AG04450 (cell line): ENCODE results near the gene ZBTB7C. TPM values are rescaled to one million over a fixed set of nuclear protein-coding genes. Genes with fewer than 3 reads are reported as not detected.

Experiments used
- CTCF ChIA-PET: fragments of 300-600, 350-600 bp; formaldehyde crosslinking; extraction: SDS; loops from one replicate; lab custom pipeline; 2022; ENCODE audit warnings: antibody characterized with exemption, inconsistent platforms; lab: Charles Lee
- POLR2A ChIA-PET: fragments of 350-600 bp; formaldehyde crosslinking; extraction: SDS; loops from one replicate; lab custom pipeline; 2021; ENCODE audit warnings: antibody characterized with exemption, inconsistent platforms; lab: Yijun Ruan, JAX
- DNase-seq: peaks from one replicate; pipeline ENCODE4 v3.0.0-alpha.2; 2011; ENCODE audit warnings: low read depth, low spot score
- H3K27ac ChIP-seq: one replicate; pipeline ENCODE4 v1.5.1; 2012; ENCODE audit warnings: low read depth, low read length, control low read depth
- H3K27me3 ChIP-seq: one replicate; pipeline ENCODE4 v1.6.0; 2012; ENCODE audit warnings: low read length; ENCODE audit not compliant: control insufficient read depth, insufficient read depth
- H3K4me3 ChIP-seq: 2 replicates; pipeline ENCODE4 v1.5.1; 2011; ENCODE audit warnings: mild to moderate bottlenecking, low read depth, low read length, control low read depth
- H3K9me3 ChIP-seq: 2 replicates; pipeline ENCODE4 v1.5.1; 2012; ENCODE audit warnings: low read length; ENCODE audit not compliant: control insufficient read depth, insufficient read depth
- polyA plus RNA-seq: library from polyadenylated mRNA; depleted of rRNA; stranded (reverse); fragments of >200 nt; gene quantifications from 2 replicates; pipeline ENCODE4 v1.2.3, GENCODE V29; 2011
- TF ChIP-seq, protein P1 (sequence below): IDR thresholded peaks from 2 replicates; pipeline ENCODE4 v1.5.1; 2011; ENCODE audit warnings: low read depth, low read length, control low read depth, inconsistent platforms

Gene ZBTB7C
- polyA plus RNA-seq, 1 experiment = not detected

DNA sequence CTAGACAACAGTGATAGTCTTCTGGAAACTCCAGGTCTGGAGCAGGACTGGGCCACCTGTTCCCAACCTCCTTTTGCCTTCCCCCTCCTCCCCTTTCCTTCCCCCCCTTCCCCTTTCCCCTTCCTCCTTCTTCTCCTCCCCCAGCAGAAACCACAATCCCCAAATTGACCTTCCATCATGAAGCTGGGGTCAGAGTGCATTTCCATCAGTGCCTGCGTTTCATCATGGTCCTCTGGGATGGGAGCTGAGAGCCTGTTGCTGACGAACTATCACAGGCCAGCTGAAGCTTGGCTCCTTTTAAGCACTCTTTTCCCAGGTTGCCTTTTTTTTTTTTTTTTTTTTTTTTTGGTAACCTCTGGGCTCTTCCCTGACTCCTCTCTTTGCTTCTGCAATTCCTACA, 426.1 kb downstream of the ZBTB7C start:
- Histone ChIP-seq H3K9me3 (no peaks in the 10 kb centered on the region), H3K4me3 (no peak overlapping the region), H3K27ac (no peak overlapping the region), H3K27me3 (no peaks in the 10 kb centered on the region)
- TF ChIP-seq, protein P1, sequence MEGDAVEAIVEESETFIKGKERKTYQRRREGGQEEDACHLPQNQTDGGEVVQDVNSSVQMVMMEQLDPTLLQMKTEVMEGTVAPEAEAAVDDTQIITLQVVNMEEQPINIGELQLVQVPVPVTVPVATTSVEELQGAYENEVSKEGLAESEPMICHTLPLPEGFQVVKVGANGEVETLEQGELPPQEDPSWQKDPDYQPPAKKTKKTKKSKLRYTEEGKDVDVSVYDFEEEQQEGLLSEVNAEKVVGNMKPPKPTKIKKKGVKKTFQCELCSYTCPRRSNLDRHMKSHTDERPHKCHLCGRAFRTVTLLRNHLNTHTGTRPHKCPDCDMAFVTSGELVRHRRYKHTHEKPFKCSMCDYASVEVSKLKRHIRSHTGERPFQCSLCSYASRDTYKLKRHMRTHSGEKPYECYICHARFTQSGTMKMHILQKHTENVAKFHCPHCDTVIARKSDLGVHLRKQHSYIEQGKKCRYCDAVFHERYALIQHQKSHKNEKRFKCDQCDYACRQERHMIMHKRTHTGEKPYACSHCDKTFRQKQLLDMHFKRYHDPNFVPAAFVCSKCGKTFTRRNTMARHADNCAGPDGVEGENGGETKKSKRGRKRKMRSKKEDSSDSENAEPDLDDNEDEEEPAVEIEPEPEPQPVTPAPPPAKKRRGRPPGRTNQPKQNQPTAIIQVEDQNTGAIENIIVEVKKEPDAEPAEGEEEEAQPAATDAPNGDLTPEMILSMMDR = no peak
- CTCF ChIA-PET = no interaction called here
- POLR2A ChIA-PET = no interaction called here
- no peak for DNase-seq

DNA sequence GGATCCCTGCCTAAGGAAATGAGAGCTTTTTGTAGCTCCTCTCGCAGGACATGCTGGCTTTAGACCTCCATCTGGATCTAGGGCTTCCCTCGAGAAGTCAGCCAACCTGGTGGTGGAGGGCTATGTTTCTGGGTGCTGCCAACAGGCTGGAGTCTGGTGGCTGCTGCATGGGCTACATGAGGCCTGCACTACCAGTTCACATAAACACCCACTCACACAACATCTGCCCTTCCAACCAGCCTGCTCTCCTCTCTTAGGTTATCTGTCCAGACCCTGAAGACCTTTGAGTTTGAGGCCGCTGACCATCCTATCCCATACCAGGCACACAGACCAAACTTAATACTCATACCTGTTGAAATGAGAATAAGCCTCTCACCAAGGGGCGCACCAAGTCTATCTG, 427.4 kb downstream of the ZBTB7C start:
- no peak for DNase-seq
- H3K27ac ChIP-seq = no peak overlapping the region
- H3K27me3 ChIP-seq = no peaks in the 10 kb centered on the region
- CTCF ChIA-PET = no interaction called here
- POLR2A ChIA-PET = no interaction called here
- H3K4me3 ChIP-seq = no peak overlapping the region
- H3K9me3 ChIP-seq = no peaks in the 10 kb centered on the region
- TF ChIP-seq, protein P1 = no peak

DNA sequence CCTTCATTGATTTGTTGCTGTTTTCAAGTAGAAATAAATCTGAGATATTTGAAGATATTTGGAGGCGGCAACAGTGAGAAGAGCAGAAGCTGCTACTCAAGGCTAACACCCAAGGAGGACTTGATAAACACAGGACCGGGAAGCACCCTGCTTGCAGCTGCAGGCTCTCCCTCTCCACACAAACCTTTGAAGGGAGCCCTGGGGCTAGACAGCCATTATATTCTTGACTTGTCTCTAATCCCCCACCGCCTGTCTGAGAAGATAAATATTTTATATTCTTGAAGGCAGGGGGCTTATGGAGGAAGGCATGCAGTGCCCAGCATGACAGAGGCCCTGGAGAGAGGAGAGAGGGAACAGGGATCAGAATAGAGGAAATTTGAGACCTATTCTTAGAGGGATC, 427.9 kb downstream of the ZBTB7C start:
- no peak overlapping the region for H3K4me3 ChIP-seq
- ChIA-PET POLR2A (no interaction called here), CTCF (no interaction called here)
- no peak overlapping the region for H3K27ac ChIP-seq
- TF ChIP-seq, protein P1 = no peak
- no peaks in the 10 kb centered on the region for H3K27me3 ChIP-seq
- DNase-seq = no peak
- H3K9me3 ChIP-seq = no peaks in the 10 kb centered on the region

DNA sequence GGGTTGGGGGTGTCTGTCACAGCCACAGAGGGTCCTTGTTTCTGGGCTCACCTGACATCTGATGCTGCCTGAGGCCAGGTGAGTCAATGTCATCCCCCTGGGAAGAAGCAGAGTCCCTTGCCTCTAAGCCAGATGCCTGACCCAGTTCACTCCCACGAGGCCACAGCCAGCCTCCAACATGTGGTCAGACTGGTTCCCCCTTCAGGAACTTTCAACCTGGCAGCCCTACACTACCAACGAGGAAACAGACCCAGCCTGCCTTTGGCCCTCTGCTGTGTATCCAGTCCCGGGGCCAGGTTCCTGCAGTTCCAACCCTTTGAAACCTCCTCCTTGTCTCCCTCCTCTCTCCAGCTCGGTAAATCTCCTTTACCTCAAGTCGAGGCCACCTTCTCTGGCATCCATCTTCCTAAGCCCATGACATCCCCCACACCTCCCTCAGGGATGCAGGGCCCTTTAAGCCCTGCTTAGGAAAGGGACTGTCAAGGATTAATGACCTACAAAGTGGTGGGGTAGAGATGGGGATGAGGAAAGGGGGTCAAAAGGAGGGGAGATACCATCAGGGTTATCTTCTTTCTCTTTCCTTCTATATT, 429.5 kb downstream of the ZBTB7C start:
- CTCF ChIA-PET = no interaction called here
- TF ChIP-seq, protein P1 = no peak

DNA sequence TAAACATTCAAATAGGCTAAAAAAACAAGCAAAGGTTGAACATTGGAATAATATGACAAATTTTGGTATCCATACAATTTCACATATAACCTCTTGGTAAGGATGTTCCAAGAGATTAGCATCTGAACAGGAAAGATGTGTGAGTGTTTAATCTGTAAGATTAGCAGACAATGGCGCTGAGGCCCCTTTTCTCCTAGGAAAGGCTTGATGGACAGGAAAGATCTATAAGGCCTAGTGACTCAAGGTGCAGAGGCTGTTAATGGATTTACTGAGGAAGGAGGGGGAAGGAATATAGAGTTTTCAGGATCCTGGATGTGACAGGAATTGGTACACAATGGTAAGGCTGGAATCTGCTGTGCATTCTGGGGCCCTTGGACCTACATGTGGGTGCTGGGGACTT, 430.6 kb downstream of the ZBTB7C start:
- Histone ChIP-seq H3K9me3 (no peaks in the 10 kb centered on the region), H3K27me3 (peaks cover 2% of the 10 kb centered on the region), H3K4me3 (no peak overlapping the region), H3K27ac (no peak overlapping the region)
- ChIA-PET POLR2A (no interaction called here), CTCF (no interaction called here)
- TF ChIP-seq, protein P1 = no peak
- no peak for DNase-seq

More for the DNA sequence above, 429.5 kb downstream of the ZBTB7C start:
- no peak for DNase-seq
- POLR2A ChIA-PET = no interaction called here
- H3K9me3 ChIP-seq = no peaks in the 10 kb centered on the region
- H3K27me3 ChIP-seq = no peaks in the 10 kb centered on the region
- no peak overlapping the region for H3K4me3 ChIP-seq
- no peak overlapping the region for H3K27ac ChIP-seq
